ENCODE measurements around the gene KDM5B.

KDM5B gene

DNA sequence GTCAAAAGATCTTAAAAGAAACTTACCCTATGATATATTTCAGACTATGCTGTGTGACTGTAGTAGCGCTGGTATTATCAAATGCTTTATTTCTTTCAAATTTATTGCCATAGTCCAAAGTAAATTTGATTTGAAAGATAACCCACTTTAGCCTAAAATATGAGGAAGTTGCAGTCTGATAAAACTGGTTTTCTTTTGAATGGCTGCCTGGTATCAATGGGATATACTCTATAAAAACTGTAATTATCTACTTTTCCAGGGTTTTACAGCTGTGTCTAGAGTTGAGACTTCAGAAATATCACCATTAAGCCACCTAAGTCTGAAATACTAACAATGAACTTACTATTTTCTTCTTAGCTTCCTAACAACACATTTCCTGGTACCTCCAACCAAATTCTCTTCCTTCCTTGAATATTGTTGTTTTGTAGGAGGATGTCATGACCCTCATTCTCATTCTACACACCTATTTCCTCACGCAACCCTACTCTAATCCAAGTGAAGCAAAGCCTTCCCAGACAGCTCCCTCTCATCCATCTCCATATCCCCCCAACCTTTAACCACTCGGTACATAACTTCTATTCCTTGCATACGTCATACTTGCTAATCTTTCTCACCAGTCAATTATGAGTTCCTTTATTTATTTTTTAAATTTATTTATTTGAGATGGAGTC lies 17.0 kb downstream of the KDM5B start:
- H3K4me3 ChIP-seq (ENCODE audit: control insufficient read depth, low read depth, low read length): no peak overlapping the region
- TF ChIP-seq, protein P1, sequence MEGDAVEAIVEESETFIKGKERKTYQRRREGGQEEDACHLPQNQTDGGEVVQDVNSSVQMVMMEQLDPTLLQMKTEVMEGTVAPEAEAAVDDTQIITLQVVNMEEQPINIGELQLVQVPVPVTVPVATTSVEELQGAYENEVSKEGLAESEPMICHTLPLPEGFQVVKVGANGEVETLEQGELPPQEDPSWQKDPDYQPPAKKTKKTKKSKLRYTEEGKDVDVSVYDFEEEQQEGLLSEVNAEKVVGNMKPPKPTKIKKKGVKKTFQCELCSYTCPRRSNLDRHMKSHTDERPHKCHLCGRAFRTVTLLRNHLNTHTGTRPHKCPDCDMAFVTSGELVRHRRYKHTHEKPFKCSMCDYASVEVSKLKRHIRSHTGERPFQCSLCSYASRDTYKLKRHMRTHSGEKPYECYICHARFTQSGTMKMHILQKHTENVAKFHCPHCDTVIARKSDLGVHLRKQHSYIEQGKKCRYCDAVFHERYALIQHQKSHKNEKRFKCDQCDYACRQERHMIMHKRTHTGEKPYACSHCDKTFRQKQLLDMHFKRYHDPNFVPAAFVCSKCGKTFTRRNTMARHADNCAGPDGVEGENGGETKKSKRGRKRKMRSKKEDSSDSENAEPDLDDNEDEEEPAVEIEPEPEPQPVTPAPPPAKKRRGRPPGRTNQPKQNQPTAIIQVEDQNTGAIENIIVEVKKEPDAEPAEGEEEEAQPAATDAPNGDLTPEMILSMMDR (conservative IDR thresholded peaks at IDR 0.05; ENCODE audit: control insufficient read depth, insufficient read depth, low read depth, low read length): no peak
- DNase-seq (ENCODE audit: low read depth): no peak

DNA sequence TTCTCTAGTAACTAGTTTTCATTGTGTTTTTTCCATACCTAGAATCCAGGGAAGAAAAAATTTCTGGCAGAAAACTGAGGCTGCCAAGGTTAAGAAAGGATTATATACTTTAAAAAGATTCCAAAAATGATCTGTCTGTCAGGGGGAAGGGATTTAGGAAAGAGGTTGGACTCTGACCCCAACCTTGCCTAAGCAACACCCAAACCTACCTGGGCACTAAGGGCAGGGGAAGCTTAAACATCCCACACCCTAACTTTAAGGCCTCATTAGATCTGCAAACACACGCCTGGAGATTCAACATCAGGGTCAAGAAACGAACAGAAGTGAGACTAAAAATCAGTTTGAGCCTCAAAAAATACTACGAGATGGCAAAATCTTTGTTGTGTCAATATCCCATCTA lies 19.4 kb downstream of the KDM5B start:
- TF ChIP-seq, protein P1 (conservative IDR thresholded peaks at IDR 0.05; ENCODE audit: control insufficient read depth, insufficient read depth, low read depth, low read length): no peak
- no peak for DNase-seq (ENCODE audit: low read depth)
- H3K4me3 ChIP-seq (ENCODE audit: control insufficient read depth, low read depth, low read length): no peak overlapping the region

DNA sequence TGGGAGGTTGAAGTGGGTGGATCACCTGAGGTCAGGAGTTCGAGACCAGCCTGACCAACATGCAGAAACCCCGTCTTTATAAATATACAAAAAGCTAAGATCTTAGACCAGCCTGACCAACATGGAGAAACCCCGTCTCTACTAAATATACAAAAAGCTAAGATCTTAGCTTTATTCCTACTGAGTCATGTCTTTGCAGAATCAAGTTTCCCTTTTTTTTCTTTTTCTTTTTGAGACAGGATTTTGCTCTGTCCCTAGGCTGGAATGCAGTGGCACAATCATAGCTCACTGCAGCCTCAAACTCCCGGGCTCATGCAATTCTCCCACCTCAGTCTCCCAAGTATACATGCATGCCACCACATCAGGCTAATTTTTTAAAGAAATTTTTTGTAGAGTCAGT lies 21.4 kb downstream of the KDM5B start:
- H3K4me3 ChIP-seq (ENCODE audit: control insufficient read depth, low read depth, low read length): no peak overlapping the region
- TF ChIP-seq, protein P1 (conservative IDR thresholded peaks at IDR 0.05; ENCODE audit: control insufficient read depth, insufficient read depth, low read depth, low read length): no peak
- DNase-seq (ENCODE audit: low read depth): no peak

DNA sequence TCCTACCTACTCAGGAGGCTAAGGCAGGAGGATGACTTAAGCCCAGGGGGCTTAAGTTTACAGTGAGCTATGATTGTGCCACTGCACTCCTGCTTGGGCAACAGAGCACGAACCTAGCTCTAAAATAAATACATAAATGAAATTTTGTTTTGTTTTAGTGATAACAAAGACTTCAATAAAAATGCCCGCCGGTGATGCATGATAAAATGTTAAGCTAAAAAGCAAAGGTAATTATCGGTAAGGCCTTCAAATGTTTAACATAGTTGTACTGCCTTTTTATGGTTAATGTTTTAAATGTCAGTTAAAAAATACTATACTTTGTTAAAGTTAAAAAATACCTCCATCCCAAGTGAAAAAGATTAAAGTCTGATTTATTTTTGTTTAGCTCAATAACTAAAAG lies 27.0 kb downstream of the KDM5B start:
- no peak overlapping the region for H3K4me3 ChIP-seq (ENCODE audit: control insufficient read depth, low read depth, low read length)
- DNase-seq (ENCODE audit: low read depth): no peak
- TF ChIP-seq, protein P1 (conservative IDR thresholded peaks at IDR 0.05; ENCODE audit: control insufficient read depth, insufficient read depth, low read depth, low read length): no peak

DNA sequence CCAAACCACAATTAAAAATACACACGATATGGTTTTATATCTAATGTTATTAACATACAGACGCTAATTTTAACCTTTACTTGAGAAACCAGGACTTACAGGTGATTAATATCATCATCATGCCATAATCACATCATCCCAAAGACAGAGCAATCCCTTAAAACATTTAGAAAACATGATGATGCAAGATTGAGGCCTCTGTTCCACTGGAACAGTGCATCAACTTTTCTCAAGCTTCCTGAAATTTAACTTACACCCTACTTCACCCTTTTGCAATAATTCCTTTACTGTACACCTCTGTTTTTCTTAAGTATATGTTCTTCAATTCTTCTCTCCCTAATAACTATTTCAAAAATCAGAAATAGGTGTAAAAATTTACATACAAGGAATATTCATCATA lies 38.1 kb downstream of the KDM5B start:
- TF ChIP-seq, protein P1 (conservative IDR thresholded peaks at IDR 0.05; ENCODE audit: control insufficient read depth, insufficient read depth, low read depth, low read length): no peak
- no peak overlapping the region for H3K4me3 ChIP-seq (ENCODE audit: control insufficient read depth, low read depth, low read length)
- no peak for DNase-seq (ENCODE audit: low read depth)

DNA sequence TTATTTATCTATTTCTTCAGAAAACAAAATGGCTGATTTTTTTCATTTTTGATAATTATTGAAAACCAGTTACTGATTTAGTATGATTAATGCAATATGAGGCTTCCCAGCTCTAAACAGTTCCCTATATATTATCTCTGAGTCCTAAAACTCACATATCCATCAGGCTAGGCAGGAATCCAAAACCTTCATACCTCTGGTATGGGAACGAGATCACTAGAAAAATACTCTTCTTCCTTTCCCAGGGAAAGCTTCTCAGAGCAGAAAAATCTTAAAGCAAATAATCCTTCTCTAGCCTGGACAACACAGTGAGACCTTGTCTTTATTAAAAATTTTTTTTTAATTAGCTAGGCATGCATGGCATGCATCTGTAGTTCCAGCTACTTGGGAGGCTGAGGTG lies 42.5 kb downstream of the KDM5B start:
- DNase-seq (ENCODE audit: low read depth): peak; percentile 16
- no peak overlapping the region for H3K4me3 ChIP-seq (ENCODE audit: control insufficient read depth, low read depth, low read length)
- TF ChIP-seq, protein P1 (conservative IDR thresholded peaks at IDR 0.05; ENCODE audit: control insufficient read depth, insufficient read depth, low read depth, low read length): no peak

DNA sequence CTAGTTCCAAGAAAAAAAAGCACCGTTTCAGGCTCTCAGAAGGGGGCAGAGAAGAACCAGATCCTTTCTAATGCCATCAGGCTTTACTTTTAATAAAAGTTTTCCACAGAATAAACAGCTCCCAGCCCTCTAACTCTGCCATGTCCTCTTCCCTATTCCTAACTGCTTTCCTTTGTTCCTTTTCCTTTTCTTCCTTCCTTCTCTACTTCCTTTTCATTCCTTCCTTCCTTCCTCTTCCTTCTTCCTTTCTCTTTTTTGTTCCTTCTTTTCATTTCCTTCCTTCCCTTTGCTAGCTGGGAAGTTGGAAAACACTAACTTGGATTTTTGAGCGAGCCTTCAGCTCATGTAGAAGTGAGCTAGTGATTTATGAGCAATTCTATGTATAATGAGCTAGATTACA lies 46.2 kb downstream of the KDM5B start:
- DNase-seq (ENCODE audit: low read depth): no peak
- TF ChIP-seq, protein P1 (conservative IDR thresholded peaks at IDR 0.05; ENCODE audit: control insufficient read depth, insufficient read depth, low read depth, low read length): no peak
- no peak overlapping the region for H3K4me3 ChIP-seq (ENCODE audit: control insufficient read depth, low read depth, low read length)
